Measurements from ENCODE around the gene RERE. TPM values are rescaled to one million over a fixed set of nuclear protein-coding genes. Genes with fewer than 3 reads are reported as not detected.

The RERE gene
- total RNA-seq, 4 donors from 2014 or later, result 118 to 244 (median 131) TPM

DNA sequence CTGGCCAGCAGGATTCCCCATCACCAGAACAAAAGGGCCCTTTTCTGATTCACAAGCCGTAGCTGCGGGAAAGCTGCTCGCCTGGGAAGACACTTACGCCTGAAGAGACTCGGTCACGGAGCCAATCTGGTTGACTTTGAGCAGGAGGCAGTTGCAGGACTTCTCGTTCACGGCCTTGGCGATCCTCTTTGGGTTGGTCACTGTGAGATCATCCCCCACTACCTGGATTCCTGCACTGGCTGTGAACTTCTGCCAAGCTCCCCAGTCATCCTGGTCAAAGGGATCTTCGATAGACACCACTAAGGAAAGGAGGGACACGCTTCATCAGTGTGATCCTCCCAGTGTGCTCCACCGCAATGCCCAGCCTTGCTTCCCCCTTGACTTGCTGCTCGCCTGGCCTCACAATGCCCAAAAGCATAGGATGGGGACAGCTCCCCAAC, 46.4 kb upstream of the RERE start:
- Histone ChIP-seq H3K9me3 (no peaks in the 10 kb centered on the region), H3K27me3 (no peaks in the 10 kb centered on the region), H3K36me3 (peaks cover 77 to 89% of the 10 kb centered on the region in 2 donors), H3K4me3 (replicated peaks in 1 of 3) (no peak overlapping the region), H3K27ac (no peak overlapping the region), H3K4me1 (peaks cover 5 to 10% of the 10 kb centered on the region in 2 donors)
- TF ChIP-seq POLR2A (IDR thresholded peaks at IDR 0.05), result no peak
- TF ChIP-seq, protein P1, sequence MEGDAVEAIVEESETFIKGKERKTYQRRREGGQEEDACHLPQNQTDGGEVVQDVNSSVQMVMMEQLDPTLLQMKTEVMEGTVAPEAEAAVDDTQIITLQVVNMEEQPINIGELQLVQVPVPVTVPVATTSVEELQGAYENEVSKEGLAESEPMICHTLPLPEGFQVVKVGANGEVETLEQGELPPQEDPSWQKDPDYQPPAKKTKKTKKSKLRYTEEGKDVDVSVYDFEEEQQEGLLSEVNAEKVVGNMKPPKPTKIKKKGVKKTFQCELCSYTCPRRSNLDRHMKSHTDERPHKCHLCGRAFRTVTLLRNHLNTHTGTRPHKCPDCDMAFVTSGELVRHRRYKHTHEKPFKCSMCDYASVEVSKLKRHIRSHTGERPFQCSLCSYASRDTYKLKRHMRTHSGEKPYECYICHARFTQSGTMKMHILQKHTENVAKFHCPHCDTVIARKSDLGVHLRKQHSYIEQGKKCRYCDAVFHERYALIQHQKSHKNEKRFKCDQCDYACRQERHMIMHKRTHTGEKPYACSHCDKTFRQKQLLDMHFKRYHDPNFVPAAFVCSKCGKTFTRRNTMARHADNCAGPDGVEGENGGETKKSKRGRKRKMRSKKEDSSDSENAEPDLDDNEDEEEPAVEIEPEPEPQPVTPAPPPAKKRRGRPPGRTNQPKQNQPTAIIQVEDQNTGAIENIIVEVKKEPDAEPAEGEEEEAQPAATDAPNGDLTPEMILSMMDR (IDR thresholded peaks at IDR 0.05), result no peak
- DNase-seq, result no peak
- 94 to 97% methylated on average over 12 to 13 of the region's 13 CpGs for WGBS, 2 donors
- intact Hi-C loops (cut with DNase I), result loop anchor here (5.0 kb wide), 1 partner anchor 123 kb away; no protein-coding TSS in a partner anchor

DNA sequence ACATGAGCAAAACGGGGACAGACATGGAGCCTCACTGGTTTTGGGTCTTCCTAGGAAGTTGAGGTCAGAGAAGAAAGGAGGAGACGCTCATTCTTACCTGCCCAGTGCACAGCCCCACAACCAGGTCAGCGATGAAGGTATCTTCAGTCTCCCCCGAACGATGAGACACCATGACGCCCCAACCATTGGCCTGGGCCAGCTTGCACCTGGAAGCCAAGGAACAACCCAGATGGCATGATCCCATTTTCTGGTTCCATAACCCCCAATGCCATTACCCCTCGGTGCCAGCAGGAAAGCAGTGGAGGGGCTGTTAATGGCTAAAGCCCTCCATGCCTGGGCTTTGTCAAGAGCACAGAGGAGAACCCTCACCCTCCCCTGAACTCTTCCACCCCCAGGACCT, 45.7 kb upstream of the RERE start:
- DNase-seq, result no peak
- H3K27ac ChIP-seq, result peak overlapping the region in 1 of 3 donors; percentile 23
- no peak overlapping the region for H3K4me3 ChIP-seq (replicated peaks in 1 of 3)
- TF ChIP-seq POLR2A (IDR thresholded peaks at IDR 0.05), result no peak
- TF ChIP-seq, protein P1 (IDR thresholded peaks at IDR 0.05), result no peak
- H3K36me3 ChIP-seq, result peaks cover 70 to 86% of the 10 kb centered on the region in 2 donors
- WGBS, 2 donors, result 93 to 96% methylated on average over 7 of the region's 7 CpGs
- peaks cover 9 to 16% of the 10 kb centered on the region in 2 donors for H3K4me1 ChIP-seq
- no peaks in the 10 kb centered on the region for H3K9me3 ChIP-seq
- no peaks in the 10 kb centered on the region for H3K27me3 ChIP-seq
- intact Hi-C loops (cut with DNase I), result loop anchor here (5.0 kb wide), 1 partner anchor 124 kb away; no protein-coding TSS in a partner anchor

DNA sequence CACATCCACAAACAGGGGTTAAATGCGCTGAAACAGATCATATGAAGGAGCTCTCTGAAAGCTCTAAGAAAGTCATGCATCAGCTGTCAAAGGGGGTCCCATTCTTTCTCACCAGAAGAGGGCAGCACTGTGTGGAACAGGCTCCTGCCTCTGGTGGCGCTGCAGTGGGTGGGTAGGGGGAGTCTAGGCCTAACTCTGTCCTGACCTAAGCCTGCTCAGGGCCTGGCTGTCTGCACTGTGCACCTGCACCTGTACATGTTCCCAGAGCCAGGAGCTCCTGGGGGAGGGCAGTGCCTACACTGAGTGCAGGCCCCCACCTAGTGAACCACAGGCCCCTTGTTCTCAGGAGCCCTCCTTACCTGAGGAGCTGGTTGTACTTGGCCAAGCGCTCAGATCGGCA, 45.1 kb upstream of the RERE start:
- Histone ChIP-seq H3K27ac (peak overlapping the region in 1 of 3 donors; percentile 23), H3K27me3 (no peaks in the 10 kb centered on the region), H3K36me3 (peaks cover 66 to 80% of the 10 kb centered on the region in 2 donors), H3K9me3 (no peaks in the 10 kb centered on the region), H3K4me1 (peaks cover 14 to 22% of the 10 kb centered on the region in 2 donors), H3K4me3 (replicated peaks in 1 of 3) (no peak overlapping the region)
- TF ChIP-seq POLR2A (IDR thresholded peaks at IDR 0.05), result no peak
- TF ChIP-seq, protein P1 (IDR thresholded peaks at IDR 0.05), result peak in 3 of 6 experiments; percentile 11 to 36 (median 24)
- intact Hi-C loops (cut with DNase I), result loop anchor here (5.0 kb wide), 1 partner anchor 125 kb away; no protein-coding TSS in a partner anchor
- 85 to 94% methylated on average over 3 to 4 of the region's 4 CpGs for WGBS, 2 donors
- DNase-seq, result no peak

DNA sequence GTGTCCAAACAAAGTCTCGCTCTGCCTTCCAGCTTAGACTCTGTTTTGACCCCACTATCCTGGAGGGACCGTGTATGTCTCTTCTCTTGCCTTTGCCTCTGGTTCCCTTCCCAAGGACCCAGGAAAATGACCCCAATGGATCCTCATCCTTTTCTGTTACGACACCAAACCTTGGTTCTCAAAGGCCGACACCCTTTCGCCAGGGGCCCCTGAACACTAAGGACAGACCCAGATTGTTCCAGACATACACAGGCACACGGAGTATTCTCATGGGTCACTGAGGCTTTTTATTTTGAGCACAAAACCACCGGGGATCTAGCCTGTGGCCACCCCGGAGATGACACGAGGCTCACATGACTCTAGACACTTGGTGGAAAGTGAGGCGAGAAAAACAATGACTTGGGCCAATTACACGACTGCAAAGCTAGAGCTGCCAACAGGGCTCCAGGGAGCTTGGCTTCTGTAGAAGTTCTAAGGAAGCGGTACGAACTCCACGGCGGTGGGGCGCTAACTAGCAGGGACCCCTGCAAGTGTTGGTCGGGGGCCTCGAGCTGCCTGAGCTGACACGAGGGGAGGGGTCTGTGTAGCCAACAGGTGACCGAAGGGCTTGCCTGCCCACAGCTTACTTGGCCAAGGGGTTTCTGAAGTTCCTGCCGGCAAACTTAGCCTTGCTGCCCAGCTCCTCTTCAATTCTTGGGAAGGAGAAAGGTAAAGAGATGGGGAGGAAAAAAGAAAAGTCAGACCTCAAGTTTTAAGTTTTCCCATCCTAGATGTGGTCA, 43.5 kb upstream of the RERE start:
- TF ChIP-seq POLR2A (IDR thresholded peaks at IDR 0.05), result no peak
- TF ChIP-seq, protein P1 (IDR thresholded peaks at IDR 0.05), result no peak
- Histone ChIP-seq H3K27ac (no peak overlapping the region), H3K9me3 (no peaks in the 10 kb centered on the region), H3K27me3 (no peaks in the 10 kb centered on the region), H3K36me3 (peaks cover 54 to 68% of the 10 kb centered on the region in 2 donors), H3K4me1 (peaks cover 19 to 29% of the 10 kb centered on the region in 2 donors), H3K4me3 (replicated peaks in 1 of 3) (no peak overlapping the region)
- DNase-seq, result no peak
- intact Hi-C loops (cut with DNase I), result loop anchor here (5.0 kb wide), 1 partner anchor 126 kb away; no protein-coding TSS in a partner anchor
- 86 to 94% methylated on average over 21 of the region's 21 CpGs for WGBS, 2 donors

All from thyroid gland (tissue), 4 donors.